Fibroblast of lung (primary cell): ENCODE data around the gene PRKAG3. TPM values are rescaled to one million over a fixed set of nuclear protein-coding genes. Genes with fewer than 3 reads are reported as not detected.

Experiments
- DNase-seq, 2 donors: peaks; one replicate each; pipeline versions ENCODE4 v3.0.0 to v3.0.0-alpha.2; 2010; ENCODE audit warnings: low read depth in 2 of 2
- H2AFZ ChIP-seq: 2 replicates; pipeline ENCODE4 v1.5.1; 2012; ENCODE audit warnings: low read length, control low read depth, inconsistent platforms
- H3K27ac ChIP-seq: 2 replicates; pipeline ENCODE4 v1.5.1; 2011; ENCODE audit warnings: low read length, control low read depth; ENCODE audit not compliant: insufficient read depth
- H3K27me3 ChIP-seq: 2 replicates; pipeline ENCODE4 v1.5.1; 2011; ENCODE audit warnings: mild to moderate bottlenecking, low read length; ENCODE audit not compliant: control insufficient read depth, insufficient read depth
- H3K36me3 ChIP-seq: 2 replicates; pipeline ENCODE4 v1.5.1; 2011; ENCODE audit warnings: low read length; ENCODE audit not compliant: control insufficient read depth, insufficient read depth
- H3K4me1 ChIP-seq: 2 replicates; pipeline ENCODE4 v1.5.1; 2011; ENCODE audit warnings: low read length; ENCODE audit not compliant: control insufficient read depth, insufficient read depth; ENCODE audit errors: extremely low read depth
- H3K4me2 ChIP-seq: 2 replicates; pipeline ENCODE4 v1.5.1; 2011; ENCODE audit warnings: low read length, control low read depth; ENCODE audit not compliant: insufficient read depth; ENCODE audit errors: extremely low read depth
- H3K4me3 ChIP-seq, 4 experiments: fragments of 200-600 bp in 1 of 4; sonication (generic) in 1 of 4; replicated peaks in 1 of 4; 2 replicates each; pipeline ENCODE4 v1.5.1; 2011 to 2016; ENCODE audit warnings: low read length in 4 of 4, low read depth in 3 of 4, mild to moderate bottlenecking in 3 of 4, control low read depth in 2 of 4, inconsistent platforms in 1 of 4, mixed read lengths in 1 of 4; ENCODE audit not compliant: insufficient read depth in 1 of 4; ENCODE audit errors: control extremely low read depth in 1 of 4
- H3K79me2 ChIP-seq: 2 replicates; pipeline ENCODE4 v1.5.1; 2012; ENCODE audit warnings: mild to moderate bottlenecking, low read length, inconsistent platforms; ENCODE audit not compliant: control insufficient read depth, insufficient read depth
- H3K9ac ChIP-seq: 2 replicates; pipeline ENCODE4 v1.5.1; 2011; ENCODE audit warnings: mild to moderate bottlenecking, low read length, control low read depth; ENCODE audit not compliant: insufficient read depth
- H3K9me3 ChIP-seq: 2 replicates; pipeline ENCODE4 v1.5.1; 2012; ENCODE audit warnings: low read depth, low read length; ENCODE audit not compliant: control insufficient read depth, insufficient read depth
- H4K20me1 ChIP-seq: 2 replicates; pipeline ENCODE4 v1.5.1; 2011; ENCODE audit warnings: low read length; ENCODE audit not compliant: control insufficient read depth, insufficient read depth; ENCODE audit errors: extremely low read depth
- EZH2 ChIP-seq: IDR thresholded peaks from 2 replicates; pipeline ENCODE4 v1.5.1; 2012; ENCODE audit warnings: low read length, control low read depth, mild to moderate bottlenecking; ENCODE audit errors: missing control alignments
- polyA plus RNA-seq, 2 donors: library from polyadenylated mRNA; depleted of rRNA in 1 of 2; stranded (reverse) in 1 of 2; unstranded in 1 of 2; fragments of >200 nt; gene quantifications; 2 replicates each; pipeline ENCODE4 v1.2.1, GENCODE V29; 2011 to 2012; ENCODE audit warnings: missing spikeins in 1 of 2
- total RNA-seq: library from RNA; depleted of rRNA; stranded (reverse); fragments of >200 nt; gene quantifications from 2 replicates; pipeline ENCODE4 v1.2.1, GENCODE V29; 2014
- TF ChIP-seq, protein P1 (sequence below), 2 donors: IDR thresholded peaks in 1 of 2; conservative IDR thresholded peaks in 1 of 2; 1 replicate in 1 of 2; 2 replicates in 1 of 2; pipeline ENCODE4 v1.5.1; 2011 to 2012; ENCODE audit warnings: low read length in 2 of 2, control low read depth in 1 of 2, inconsistent platforms in 1 of 2, low read depth in 1 of 2, mild to moderate bottlenecking in 1 of 2

The PRKAG3 gene
- total and polyA plus RNA-seq, 2 donors (not counting 1 experiment from before 2014, with no cell fraction given) = 0.33 TPM; not detected in 1

DNA sequence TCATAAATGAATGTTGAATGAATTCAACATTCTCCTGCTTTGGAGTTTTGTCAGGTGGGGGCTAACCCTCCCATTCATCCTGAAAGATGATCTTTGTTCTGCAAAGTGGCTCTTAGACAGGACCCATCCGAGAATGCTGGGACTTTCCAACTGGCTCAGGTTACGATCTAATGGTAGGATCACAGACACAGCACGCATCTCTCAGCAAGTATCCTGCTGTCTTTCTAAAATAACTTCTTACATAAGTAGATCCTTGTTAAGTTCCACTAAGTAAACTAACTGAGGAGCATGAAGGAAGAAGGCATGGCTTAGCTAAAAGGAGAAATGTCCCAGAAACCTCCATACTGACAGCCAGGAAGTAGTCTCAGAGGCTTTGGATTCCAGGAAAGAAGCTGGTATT, 26.0 kb downstream of the PRKAG3 start:
- TF ChIP-seq, protein P1, sequence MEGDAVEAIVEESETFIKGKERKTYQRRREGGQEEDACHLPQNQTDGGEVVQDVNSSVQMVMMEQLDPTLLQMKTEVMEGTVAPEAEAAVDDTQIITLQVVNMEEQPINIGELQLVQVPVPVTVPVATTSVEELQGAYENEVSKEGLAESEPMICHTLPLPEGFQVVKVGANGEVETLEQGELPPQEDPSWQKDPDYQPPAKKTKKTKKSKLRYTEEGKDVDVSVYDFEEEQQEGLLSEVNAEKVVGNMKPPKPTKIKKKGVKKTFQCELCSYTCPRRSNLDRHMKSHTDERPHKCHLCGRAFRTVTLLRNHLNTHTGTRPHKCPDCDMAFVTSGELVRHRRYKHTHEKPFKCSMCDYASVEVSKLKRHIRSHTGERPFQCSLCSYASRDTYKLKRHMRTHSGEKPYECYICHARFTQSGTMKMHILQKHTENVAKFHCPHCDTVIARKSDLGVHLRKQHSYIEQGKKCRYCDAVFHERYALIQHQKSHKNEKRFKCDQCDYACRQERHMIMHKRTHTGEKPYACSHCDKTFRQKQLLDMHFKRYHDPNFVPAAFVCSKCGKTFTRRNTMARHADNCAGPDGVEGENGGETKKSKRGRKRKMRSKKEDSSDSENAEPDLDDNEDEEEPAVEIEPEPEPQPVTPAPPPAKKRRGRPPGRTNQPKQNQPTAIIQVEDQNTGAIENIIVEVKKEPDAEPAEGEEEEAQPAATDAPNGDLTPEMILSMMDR (conservative IDR thresholded peaks at IDR 0.05 in 1 of 2, IDR thresholded peaks at IDR 0.05 in 1 of 2; ENCODE audit: low read depth in 1 of 2, low read length in 2 of 2) = no peak
- TF ChIP-seq EZH2 = no peak
- Histone ChIP-seq H3K4me1 (peaks cover 3% of the 10 kb centered on the region), H3K27ac (peak overlapping the region; percentile 7), H3K9me3 (no peaks in the 10 kb centered on the region), H3K79me2 (no peaks in the 10 kb centered on the region), H2AFZ (no peak overlapping the region), H3K36me3 (no peaks in the 10 kb centered on the region), H3K4me2 (no peak overlapping the region), H4K20me1 (no peaks in the 10 kb centered on the region), H3K4me3 (no peak overlapping the region), H3K27me3 (no peaks in the 10 kb centered on the region), H3K9ac (no peak overlapping the region)
- DNase-seq = peak; percentile 30 to 42

GRCh38 chr2:218804817-218805216, 26.8 kb downstream of the PRKAG3 start:
- TF ChIP-seq EZH2 = no peak
- TF ChIP-seq, protein P1 (conservative IDR thresholded peaks at IDR 0.05 in 1 of 2, IDR thresholded peaks at IDR 0.05 in 1 of 2; ENCODE audit: low read depth in 1 of 2, low read length in 2 of 2) = no peak
- H3K4me1 ChIP-seq = peaks cover 3% of the 10 kb centered on the region
- H3K9ac ChIP-seq = no peak overlapping the region
- no peak for DNase-seq
- H3K27me3 ChIP-seq = no peaks in the 10 kb centered on the region
- H3K36me3 ChIP-seq = no peaks in the 10 kb centered on the region
- no peaks in the 10 kb centered on the region for H4K20me1 ChIP-seq
- no peaks in the 10 kb centered on the region for H3K9me3 ChIP-seq
- H2AFZ ChIP-seq = no peak overlapping the region
- H3K27ac ChIP-seq = no peak overlapping the region
- no peaks in the 10 kb centered on the region for H3K79me2 ChIP-seq
- H3K4me3 ChIP-seq = no peak overlapping the region
- no peak overlapping the region for H3K4me2 ChIP-seq

DNA sequence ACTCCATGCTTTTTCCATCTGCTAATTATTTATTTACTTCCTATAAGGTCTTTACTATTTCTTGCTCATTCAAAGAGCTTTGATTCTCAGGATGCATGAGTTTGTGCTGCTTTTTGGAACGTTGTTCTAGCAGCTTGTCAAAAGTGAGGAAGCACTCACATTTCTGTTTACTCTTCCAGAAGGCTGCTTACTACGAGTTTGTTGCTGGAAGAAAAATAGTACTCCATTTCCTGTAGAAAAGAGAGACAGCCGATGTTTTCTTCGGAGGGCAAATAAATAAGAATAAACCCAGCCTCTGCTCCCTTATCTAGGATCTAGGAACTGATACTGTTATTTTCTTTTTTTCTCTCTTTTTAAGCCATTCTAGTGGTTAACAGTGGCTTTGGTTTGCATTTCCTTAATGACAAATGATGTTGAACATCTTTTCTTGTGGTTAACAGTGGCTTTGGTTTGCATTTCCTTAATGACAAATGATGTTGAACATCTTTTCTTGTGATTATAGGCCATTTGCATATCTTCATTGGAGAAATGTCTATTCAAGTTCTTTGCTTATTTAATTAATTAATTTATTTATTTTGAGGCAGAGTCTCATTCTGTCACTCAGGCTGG, 29.1 kb downstream of the PRKAG3 start:
- Histone ChIP-seq H3K79me2 (no peaks in the 10 kb centered on the region), H3K4me1 (peaks cover 3% of the 10 kb centered on the region), H3K4me3 (no peak overlapping the region), H3K9me3 (no peaks in the 10 kb centered on the region), H3K9ac (no peak overlapping the region), H3K27me3 (no peaks in the 10 kb centered on the region), H3K36me3 (no peaks in the 10 kb centered on the region), H3K4me2 (no peak overlapping the region), H3K27ac (no peak overlapping the region), H4K20me1 (no peaks in the 10 kb centered on the region), H2AFZ (no peak overlapping the region)
- no peak for TF ChIP-seq EZH2
- TF ChIP-seq, protein P1 (conservative IDR thresholded peaks at IDR 0.05 in 1 of 2, IDR thresholded peaks at IDR 0.05 in 1 of 2; ENCODE audit: low read depth in 1 of 2, low read length in 2 of 2) = no peak
- DNase-seq = peak; percentile 11 to 38
